ENCODE results near the gene ANKUB1.

DNA sequence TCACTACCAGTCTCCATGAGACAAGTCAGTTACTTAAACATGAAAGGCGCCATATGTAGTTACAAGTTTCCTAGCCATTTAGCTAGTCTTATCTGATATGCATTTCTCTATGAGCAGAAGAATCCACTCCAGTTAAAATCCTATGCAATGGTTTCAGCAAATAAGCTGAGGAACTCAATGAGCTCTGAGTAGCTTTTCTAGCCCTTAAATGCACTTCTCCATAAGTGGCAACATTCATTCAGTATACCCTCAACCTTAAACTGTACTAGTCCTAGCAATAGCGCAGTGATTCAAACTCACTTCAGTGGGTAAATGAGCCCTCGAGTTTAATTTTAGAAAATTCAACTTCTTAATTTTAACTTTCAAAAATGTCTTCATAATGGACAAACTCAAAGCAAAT, 47.7 kb downstream of the ANKUB1 start:
- TF ChIP-seq, protein P1, sequence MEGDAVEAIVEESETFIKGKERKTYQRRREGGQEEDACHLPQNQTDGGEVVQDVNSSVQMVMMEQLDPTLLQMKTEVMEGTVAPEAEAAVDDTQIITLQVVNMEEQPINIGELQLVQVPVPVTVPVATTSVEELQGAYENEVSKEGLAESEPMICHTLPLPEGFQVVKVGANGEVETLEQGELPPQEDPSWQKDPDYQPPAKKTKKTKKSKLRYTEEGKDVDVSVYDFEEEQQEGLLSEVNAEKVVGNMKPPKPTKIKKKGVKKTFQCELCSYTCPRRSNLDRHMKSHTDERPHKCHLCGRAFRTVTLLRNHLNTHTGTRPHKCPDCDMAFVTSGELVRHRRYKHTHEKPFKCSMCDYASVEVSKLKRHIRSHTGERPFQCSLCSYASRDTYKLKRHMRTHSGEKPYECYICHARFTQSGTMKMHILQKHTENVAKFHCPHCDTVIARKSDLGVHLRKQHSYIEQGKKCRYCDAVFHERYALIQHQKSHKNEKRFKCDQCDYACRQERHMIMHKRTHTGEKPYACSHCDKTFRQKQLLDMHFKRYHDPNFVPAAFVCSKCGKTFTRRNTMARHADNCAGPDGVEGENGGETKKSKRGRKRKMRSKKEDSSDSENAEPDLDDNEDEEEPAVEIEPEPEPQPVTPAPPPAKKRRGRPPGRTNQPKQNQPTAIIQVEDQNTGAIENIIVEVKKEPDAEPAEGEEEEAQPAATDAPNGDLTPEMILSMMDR (IDR thresholded peaks at IDR 0.05; ENCODE audit: borderline replicate concordance, extremely low read depth, low read length, poor library complexity, severe bottlenecking) = no peak
- no peak for TF ChIP-seq EZH2 (IDR thresholded peaks at IDR 0.05; ENCODE audit: borderline replicate concordance, low read depth, low read length, severe bottlenecking)
